ENCODE data around the gene FOXK1. TPM values are rescaled to one million over a fixed set of nuclear protein-coding genes. Genes with fewer than 3 reads are reported as not detected.

FOXK1 gene
- total and polyA plus RNA-seq, 2 of the 13 experiments (the other 11 are each of a cell fraction or from before 2014, with no cell fraction given), result 4.6 to 8.8 TPM

DNA sequence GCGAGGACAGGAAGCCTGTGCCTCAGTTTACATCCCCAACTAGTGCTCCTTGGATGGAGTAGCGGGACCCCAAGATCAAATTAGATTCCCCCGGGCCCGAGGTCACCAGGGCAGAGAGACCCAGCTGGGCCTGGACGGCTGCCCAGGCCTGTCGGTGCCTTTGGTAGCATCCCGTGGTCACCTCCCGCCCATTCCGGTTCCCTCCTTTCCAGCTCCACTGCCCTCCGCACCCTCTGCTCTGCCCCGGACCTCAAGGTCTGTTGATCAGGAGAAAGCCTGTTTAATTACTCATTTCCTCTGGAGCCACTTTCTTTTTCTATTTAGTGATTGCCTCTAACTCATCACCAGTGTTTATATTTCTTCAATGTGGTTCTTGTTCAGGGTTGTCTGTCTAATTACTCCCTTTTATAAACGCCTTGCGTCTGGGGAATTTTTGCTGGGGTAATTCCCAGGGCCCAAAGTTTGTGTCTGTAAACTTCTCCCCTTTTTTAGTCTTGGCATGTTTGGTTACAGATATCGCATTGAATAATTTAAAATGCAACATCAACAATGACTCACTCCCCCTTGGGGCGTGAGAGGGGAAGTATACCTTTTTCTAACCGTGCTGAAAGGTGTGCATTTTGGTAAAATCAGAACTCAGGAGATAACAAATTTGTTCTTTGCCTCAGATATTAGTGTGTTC is 1.9 kb downstream of the FOXK1 start (continued):
- TF ChIP-seq, protein P1, sequence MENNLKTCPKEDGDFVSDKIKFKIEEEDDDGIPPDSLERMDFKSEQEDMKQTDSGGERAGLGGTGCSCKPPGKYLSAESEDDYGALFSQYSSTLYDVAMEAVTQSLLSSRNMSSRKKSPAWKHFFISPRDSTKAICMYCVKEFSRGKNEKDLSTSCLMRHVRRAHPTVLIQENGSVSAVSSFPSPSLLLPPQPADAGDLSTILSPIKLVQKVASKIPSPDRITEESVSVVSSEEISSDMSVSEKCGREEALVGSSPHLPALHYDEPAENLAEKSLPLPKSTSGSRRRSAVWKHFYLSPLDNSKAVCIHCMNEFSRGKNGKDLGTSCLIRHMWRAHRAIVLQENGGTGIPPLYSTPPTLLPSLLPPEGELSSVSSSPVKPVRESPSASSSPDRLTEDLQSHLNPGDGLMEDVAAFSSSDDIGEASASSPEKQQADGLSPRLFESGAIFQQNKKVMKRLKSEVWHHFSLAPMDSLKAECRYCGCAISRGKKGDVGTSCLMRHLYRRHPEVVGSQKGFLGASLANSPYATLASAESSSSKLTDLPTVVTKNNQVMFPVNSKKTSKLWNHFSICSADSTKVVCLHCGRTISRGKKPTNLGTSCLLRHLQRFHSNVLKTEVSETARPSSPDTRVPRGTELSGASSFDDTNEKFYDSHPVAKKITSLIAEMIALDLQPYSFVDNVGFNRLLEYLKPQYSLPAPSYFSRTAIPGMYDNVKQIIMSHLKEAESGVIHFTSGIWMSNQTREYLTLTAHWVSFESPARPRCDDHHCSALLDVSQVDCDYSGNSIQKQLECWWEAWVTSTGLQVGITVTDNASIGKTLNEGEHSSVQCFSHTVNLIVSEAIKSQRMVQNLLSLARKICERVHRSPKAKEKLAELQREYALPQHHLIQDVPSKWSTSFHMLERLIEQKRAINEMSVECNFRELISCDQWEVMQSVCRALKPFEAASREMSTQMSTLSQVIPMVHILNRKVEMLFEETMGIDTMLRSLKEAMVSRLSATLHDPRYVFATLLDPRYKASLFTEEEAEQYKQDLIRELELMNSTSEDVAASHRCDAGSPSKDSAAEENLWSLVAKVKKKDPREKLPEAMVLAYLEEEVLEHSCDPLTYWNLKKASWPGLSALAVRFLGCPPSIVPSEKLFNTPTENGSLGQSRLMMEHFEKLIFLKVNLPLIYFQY (CRISPR knock-in tag; IDR thresholded peaks at IDR 0.05; ENCODE audit: borderline replicate concordance), result no peak; the same call in 1 of the 2 replicates
- TF ChIP-seq SYNCRIP (IDR thresholded peaks at IDR 0.05; ENCODE audit: insufficient read depth, low read depth, low read length) (no peak), PCBP1 (IDR thresholded peaks at IDR 0.05; ENCODE audit: borderline replicate concordance, low read depth, low read length) (no peak), HDAC6 (IDR thresholded peaks at IDR 0.05; ENCODE audit: low read depth, low read length) (no peak), ATM (IDR thresholded peaks at IDR 0.05; ENCODE audit: borderline replicate concordance) (no peak), ARNT2 (CRISPR knock-in tag; IDR thresholded peaks at IDR 0.05; ENCODE audit: low read depth) (no peak), ELF3 (CRISPR knock-in tag; IDR thresholded peaks at IDR 0.05) (0 out of 2 replicates have a peak, but pooled peaks have one; percentile 11)
- TF ChIP-seq, protein P2, sequence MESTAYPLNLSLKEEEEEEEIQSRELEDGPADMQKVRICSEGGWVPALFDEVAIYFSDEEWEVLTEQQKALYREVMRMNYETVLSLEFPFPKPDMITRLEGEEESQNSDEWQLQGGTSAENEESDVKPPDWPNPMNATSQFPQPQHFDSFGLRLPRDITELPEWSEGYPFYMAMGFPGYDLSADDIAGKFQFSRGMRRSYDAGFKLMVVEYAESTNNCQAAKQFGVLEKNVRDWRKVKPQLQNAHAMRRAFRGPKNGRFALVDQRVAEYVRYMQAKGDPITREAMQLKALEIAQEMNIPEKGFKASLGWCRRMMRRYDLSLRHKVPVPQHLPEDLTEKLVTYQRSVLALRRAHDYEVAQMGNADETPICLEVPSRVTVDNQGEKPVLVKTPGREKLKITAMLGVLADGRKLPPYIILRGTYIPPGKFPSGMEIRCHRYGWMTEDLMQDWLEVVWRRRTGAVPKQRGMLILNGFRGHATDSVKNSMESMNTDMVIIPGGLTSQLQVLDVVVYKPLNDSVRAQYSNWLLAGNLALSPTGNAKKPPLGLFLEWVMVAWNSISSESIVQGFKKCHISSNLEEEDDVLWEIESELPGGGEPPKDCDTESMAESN (CRISPR knock-in tag; conservative IDR thresholded peaks at IDR 0.05), result no peak

All from HepG2 (cell line).